SK-N-MC (cell line): ENCODE measurements around the gene SMAD6.

Experiments used
- DNase-seq: peaks from one replicate; pipeline ENCODE4 v3.0.0-alpha.2; 2011; ENCODE audit warnings: low read depth, low spot score
- H3K27ac ChIP-seq: fragments of 200-600 bp; sonication (generic); 2 replicates; pipeline ENCODE4 v1.5.1; 2016; ENCODE audit warnings: mixed run types
- H3K36me3 ChIP-seq: fragments of 200-600 bp; sonication (generic); 2 replicates; pipeline ENCODE4 v1.6.1; 2017; ENCODE audit warnings: antibody characterized with exemption, low read length, mixed read lengths; ENCODE audit not compliant: insufficient read depth
- H3K4me3 ChIP-seq: fragments of 200-600 bp; sonication (generic); 2 replicates; pipeline ENCODE4 v1.5.1; 2016
- H3K9ac ChIP-seq: fragments of 200-600 bp; sonication (generic); 2 replicates; pipeline ENCODE4 v1.8.0; 2017; ENCODE audit warnings: mixed run types, mixed read lengths; ENCODE audit not compliant: insufficient read length
- H3K9me3 ChIP-seq: fragments of 200-600 bp; sonication (generic); 2 replicates; pipeline ENCODE4 v1.6.1; 2017; ENCODE audit warnings: low read depth, mild to moderate bottlenecking, antibody characterized with exemption, low read length, moderate library complexity, mixed read lengths
- EZH2 ChIP-seq: fragments of 200-600 bp; sonication (generic); IDR thresholded peaks from one replicate; pipeline ENCODE4 v1.6.1; 2017; ENCODE audit warnings: antibody characterized with exemption
- FOXP2 ChIP-seq: optimal IDR thresholded peaks from 2 replicates; pipeline ENCODE3; 2011; ENCODE audit warnings: mild to moderate bottlenecking, moderate library complexity; ENCODE audit not compliant: insufficient read depth; ENCODE audit errors: extremely low read length, control extremely low read depth
- POLR2AphosphoS5 ChIP-seq: IDR thresholded peaks from 2 replicates; pipeline ENCODE4 v1.6.1; 2012; ENCODE audit warnings: mild to moderate bottlenecking, low read depth, low read length, borderline replicate concordance

Gene SMAD6

DNA sequence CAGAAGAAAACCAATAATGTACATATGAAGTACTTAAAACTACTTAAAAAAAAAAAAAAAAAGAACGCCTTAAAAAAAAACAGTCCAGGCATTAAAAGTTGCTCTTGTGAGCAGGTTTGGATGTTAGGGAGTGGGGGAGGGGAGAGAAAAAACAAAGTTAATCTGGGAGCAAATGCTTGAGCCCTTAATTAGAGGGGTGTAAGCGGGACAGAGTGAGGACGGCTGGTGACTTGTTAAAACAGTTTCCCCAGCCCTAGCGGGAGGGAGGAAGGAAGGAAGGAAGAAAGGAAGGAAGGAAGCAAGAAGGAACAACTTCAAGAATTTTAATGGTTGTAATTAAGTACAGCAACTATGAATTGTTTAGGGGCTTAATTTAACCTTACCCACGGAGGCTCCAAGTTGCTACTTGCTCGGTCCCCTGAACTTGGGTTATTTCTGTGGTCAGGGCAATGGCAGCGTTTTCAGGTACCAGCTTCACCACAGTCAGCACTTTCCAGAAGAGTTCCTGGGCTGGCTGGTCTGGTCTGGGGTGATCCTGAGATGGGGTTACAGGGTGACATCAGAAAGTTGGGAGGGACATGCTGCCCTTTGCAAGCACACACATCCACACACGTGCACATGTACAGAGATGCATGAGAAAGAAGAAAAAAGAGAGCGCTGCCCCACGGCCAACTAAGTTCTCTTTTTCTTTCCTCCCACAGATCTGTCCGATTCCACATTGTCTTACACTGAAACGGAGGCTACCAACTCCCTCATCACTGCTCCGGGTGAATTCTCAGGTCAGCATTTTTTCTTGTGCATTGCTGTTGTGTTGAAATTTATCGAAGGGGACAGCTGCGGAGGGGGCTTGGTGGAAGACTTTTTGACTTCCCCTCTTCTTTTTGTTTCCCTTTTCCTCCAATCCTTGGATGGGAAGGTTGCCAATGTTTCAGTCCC lies 14.0 kb downstream of the SMAD6 start:
- no peak for TF ChIP-seq EZH2
- no peak; the same call in 1 of the 2 replicates for TF ChIP-seq POLR2AphosphoS5
- no peak for TF ChIP-seq FOXP2
- H3K4me3 ChIP-seq: peak overlapping the region; percentile 55
- peak overlapping the region; percentile 80 for H3K27ac ChIP-seq
- peak overlapping the region; percentile 60 for H3K9ac ChIP-seq
- peaks cover 24% of the 10 kb centered on the region for H3K36me3 ChIP-seq
- DNase-seq: no peak
- no peaks in the 10 kb centered on the region for H3K9me3 ChIP-seq

GRCh38 chr15:66716656-66717020 lies 14.6 kb downstream of the SMAD6 start:
- Histone ChIP-seq H3K4me3 (no peak overlapping the region), H3K9me3 (no peaks in the 10 kb centered on the region), H3K9ac (no peak overlapping the region), H3K36me3 (peaks cover 28% of the 10 kb centered on the region), H3K27ac (peak overlapping the region; percentile 80; the same call in 1 of the 2 replicates)
- no peak for DNase-seq
- TF ChIP-seq POLR2AphosphoS5 (no peak), FOXP2 (no peak), EZH2 (no peak)

DNA sequence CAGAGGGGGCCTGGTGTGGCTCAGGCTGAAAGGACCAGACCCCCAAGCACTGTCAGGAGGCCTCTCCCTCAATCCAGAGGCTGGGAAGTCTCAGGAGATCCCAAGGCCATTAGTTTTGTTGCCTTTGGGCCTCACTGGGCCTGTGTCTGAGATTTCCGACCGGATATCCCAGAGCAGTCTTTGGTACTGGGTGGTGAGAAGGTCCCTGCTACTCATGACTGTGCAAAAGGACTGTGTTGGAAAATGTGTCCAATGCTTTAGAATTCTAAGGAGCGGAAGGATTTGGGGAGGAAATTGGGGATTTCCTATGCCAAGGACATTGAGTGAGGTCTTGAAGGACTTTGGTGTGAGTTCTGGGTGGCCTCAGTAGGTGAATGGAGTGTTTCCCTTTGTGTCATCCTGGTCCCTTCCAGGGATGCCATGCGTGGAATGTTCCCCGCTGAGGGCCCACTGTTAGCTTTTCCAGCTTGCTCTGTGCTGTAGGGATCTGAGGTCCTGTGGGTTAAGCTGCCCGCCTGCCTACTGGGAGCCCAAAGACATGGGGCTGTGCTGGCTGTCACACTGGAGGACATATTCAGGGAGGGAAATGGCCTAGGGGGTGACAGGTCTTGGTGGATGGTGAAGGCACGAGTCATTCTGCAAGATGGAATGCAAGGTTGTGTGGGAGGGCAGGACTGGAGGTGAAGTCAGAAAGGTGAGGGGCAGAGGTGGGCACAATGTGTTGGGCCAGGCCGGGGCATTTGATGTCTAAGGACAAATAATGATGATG lies 16.4 kb downstream of the SMAD6 start:
- no peak for TF ChIP-seq FOXP2
- TF ChIP-seq EZH2: no peak
- TF ChIP-seq POLR2AphosphoS5: no peak
- no peaks in the 10 kb centered on the region for H3K9me3 ChIP-seq
- H3K27ac ChIP-seq: no peak overlapping the region
- H3K4me3 ChIP-seq: no peak overlapping the region
- no peak overlapping the region for H3K9ac ChIP-seq
- DNase-seq: no peak
- H3K36me3 ChIP-seq: peaks cover 28% of the 10 kb centered on the region

DNA sequence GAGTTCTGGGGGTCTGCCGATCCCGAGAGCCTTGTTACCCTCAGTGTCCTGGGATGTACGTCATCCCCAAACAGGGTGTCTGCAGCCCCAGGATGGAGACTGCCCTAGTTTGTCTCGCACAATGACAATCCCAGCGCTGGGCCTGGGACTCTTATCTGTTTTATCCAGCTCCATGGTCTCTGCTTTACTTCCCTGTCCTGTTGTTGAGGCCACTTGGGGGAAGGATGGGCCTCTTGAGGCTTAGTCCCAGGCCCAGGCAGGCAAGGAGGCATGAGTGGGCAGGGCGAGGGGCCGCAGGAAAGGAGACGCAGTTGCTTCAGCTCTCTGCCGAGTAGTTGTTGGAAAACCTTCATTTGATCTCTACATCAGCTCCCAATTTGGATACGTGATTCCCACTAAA lies 17.4 kb downstream of the SMAD6 start:
- no peaks in the 10 kb centered on the region for H3K9me3 ChIP-seq
- H3K4me3 ChIP-seq: no peak overlapping the region
- TF ChIP-seq FOXP2 (no peak), POLR2AphosphoS5 (no peak), EZH2 (no peak)
- H3K36me3 ChIP-seq: peaks cover 30% of the 10 kb centered on the region
- no peak overlapping the region for H3K27ac ChIP-seq
- H3K9ac ChIP-seq: no peak overlapping the region
- no peak for DNase-seq

GRCh38 chr15:66720206-66721010 lies 18.4 kb downstream of the SMAD6 start:
- TF ChIP-seq EZH2: no peak
- TF ChIP-seq POLR2AphosphoS5: no peak
- no peak for TF ChIP-seq FOXP2
- no peak for DNase-seq
- H3K9ac ChIP-seq: no peak overlapping the region
- no peak overlapping the region for H3K27ac ChIP-seq
- peaks cover 30% of the 10 kb centered on the region for H3K36me3 ChIP-seq
- H3K4me3 ChIP-seq: no peak overlapping the region
- H3K9me3 ChIP-seq: no peaks in the 10 kb centered on the region

GRCh38 chr15:66721020-66721419 lies 19.0 kb downstream of the SMAD6 start:
- TF ChIP-seq POLR2AphosphoS5: no peak
- no peak for TF ChIP-seq FOXP2
- no peak for TF ChIP-seq EZH2
- no peak overlapping the region for H3K27ac ChIP-seq

GRCh38 chr15:66721501-66721937 lies 19.5 kb downstream of the SMAD6 start:
- H3K9ac ChIP-seq: no peak overlapping the region
- no peaks in the 10 kb centered on the region for H3K9me3 ChIP-seq
- H3K36me3 ChIP-seq: peaks cover 26% of the 10 kb centered on the region
- H3K4me3 ChIP-seq: no peak overlapping the region
- no peak for DNase-seq
- no peak for TF ChIP-seq EZH2
- no peak for TF ChIP-seq FOXP2
- no peak for TF ChIP-seq POLR2AphosphoS5
- no peak overlapping the region for H3K27ac ChIP-seq

More at GRCh38 chr15:66721020-66721419, 19.0 kb downstream of the SMAD6 start:
- H3K9me3 ChIP-seq: no peaks in the 10 kb centered on the region
- H3K36me3 ChIP-seq: peaks cover 29% of the 10 kb centered on the region
- no peak for DNase-seq
- no peak overlapping the region for H3K9ac ChIP-seq
- no peak overlapping the region for H3K4me3 ChIP-seq
